ENCODE measurements around the gene MAML2. TPM values are rescaled to one million over a fixed set of nuclear protein-coding genes. Genes with fewer than 3 reads are reported as not detected.

The MAML2 gene
- total RNA-seq, 1 donor from 2014 or later: 11.9 TPM

GRCh38 chr11:96218006-96218405, 125.0 kb downstream of the MAML2 start:
- no peaks in the 10 kb centered on the region for H3K27me3 Mint-ChIP-seq
- H3K4me3 Mint-ChIP-seq: no peak overlapping the region
- H3K9me3 Mint-ChIP-seq: no peaks in the 10 kb centered on the region
- no peak overlapping the region for H3K27ac Mint-ChIP-seq
- intact Hi-C loops (cut with micrococcal nuclease): no loop called here
- H3K36me3 Mint-ChIP-seq (ENCODE audit: low read depth): peaks cover 4% of the 10 kb centered on the region
- peaks cover 52% of the 10 kb centered on the region for H3K4me1 Mint-ChIP-seq
- DNase-seq: no peak

GRCh38 chr11:96217206-96217605, 125.8 kb downstream of the MAML2 start:
- no peaks in the 10 kb centered on the region for H3K27me3 Mint-ChIP-seq
- peaks cover 4% of the 10 kb centered on the region for H3K36me3 Mint-ChIP-seq (ENCODE audit: low read depth)
- no peak for DNase-seq
- H3K27ac Mint-ChIP-seq: peak overlapping the region; percentile 65
- peaks cover 59% of the 10 kb centered on the region for H3K4me1 Mint-ChIP-seq
- intact Hi-C loops (cut with micrococcal nuclease): loop anchor here (2.0 kb wide), 1 partner anchor 18 kb away; no protein-coding TSS in a partner anchor
- no peak overlapping the region for H3K4me3 Mint-ChIP-seq
- no peaks in the 10 kb centered on the region for H3K9me3 Mint-ChIP-seq

DNA sequence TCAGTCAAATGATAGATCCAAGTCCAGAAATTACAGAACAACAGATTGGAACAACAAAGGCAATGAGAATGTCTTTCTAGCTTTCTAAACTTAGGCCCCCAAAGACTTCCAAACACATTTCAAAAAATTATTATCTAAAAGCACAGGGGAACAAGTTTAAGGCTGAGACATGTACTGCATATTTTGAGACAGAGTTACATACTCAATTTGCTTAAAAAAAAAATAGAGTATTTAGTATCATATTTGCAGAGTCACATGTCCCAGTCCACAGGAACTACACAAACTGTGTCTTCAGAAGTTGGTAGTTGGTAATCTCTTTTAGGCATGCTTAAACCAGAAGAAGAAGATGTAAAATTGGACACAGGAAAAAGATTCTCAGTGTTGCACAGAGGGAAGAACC, 127.2 kb downstream of the MAML2 start:
- Mint-ChIP-seq H3K27ac (peak overlapping the region; percentile 96), H3K36me3 (ENCODE audit: low read depth) (peaks cover 4% of the 10 kb centered on the region), H3K4me1 (peaks cover 57% of the 10 kb centered on the region), H3K9me3 (no peaks in the 10 kb centered on the region), H3K4me3 (peak overlapping the region; percentile 77), H3K27me3 (no peaks in the 10 kb centered on the region)
- no peak for DNase-seq
- intact Hi-C loops (cut with micrococcal nuclease): loop anchor here (2.0 kb wide), 1 partner anchor 19 kb away; no protein-coding TSS in a partner anchor

- intact Hi-C loops (cut with micrococcal nuclease): no loop called here
- no peaks in the 10 kb centered on the region for H3K9me3 Mint-ChIP-seq
- peak; percentile 79 for DNase-seq
- H3K36me3 Mint-ChIP-seq (ENCODE audit: low read depth): peaks cover 4% of the 10 kb centered on the region
- H3K27me3 Mint-ChIP-seq: no peaks in the 10 kb centered on the region
- H3K27ac Mint-ChIP-seq: peak overlapping the region; percentile 96
- peaks cover 57% of the 10 kb centered on the region for H3K4me1 Mint-ChIP-seq
- peak overlapping the region; percentile 77 for H3K4me3 Mint-ChIP-seq
Observed at GRCh38 chr11:96215110-96215782, 127.7 kb downstream of the MAML2 start.

- intact Hi-C loops (cut with micrococcal nuclease): no loop called here
- Mint-ChIP-seq H3K4me3 (peak overlapping the region; percentile 77), H3K36me3 (ENCODE audit: low read depth) (peaks cover 3% of the 10 kb centered on the region), H3K9me3 (no peaks in the 10 kb centered on the region), H3K27me3 (no peaks in the 10 kb centered on the region), H3K27ac (peak overlapping the region; percentile 96), H3K4me1 (peaks cover 54% of the 10 kb centered on the region)
- no peak for DNase-seq
Observed at GRCh38 chr11:96214777-96215109, 128.3 kb downstream of the MAML2 start.

- H3K9me3 Mint-ChIP-seq: no peaks in the 10 kb centered on the region
- H3K4me3 Mint-ChIP-seq: no peak overlapping the region
- DNase-seq: no peak
- H3K4me1 Mint-ChIP-seq: peaks cover 63% of the 10 kb centered on the region
- intact Hi-C loops (cut with micrococcal nuclease): no loop called here
- peaks cover 4% of the 10 kb centered on the region for H3K36me3 Mint-ChIP-seq (ENCODE audit: low read depth)
- peak overlapping the region; percentile 20 for H3K27ac Mint-ChIP-seq
- H3K27me3 Mint-ChIP-seq: no peaks in the 10 kb centered on the region
Observed at GRCh38 chr11:96213500-96213899, 129.5 kb downstream of the MAML2 start.

GRCh38 chr11:96211436-96211835, 131.6 kb downstream of the MAML2 start:
- intact Hi-C loops (cut with micrococcal nuclease): no loop called here
- no peaks in the 10 kb centered on the region for H3K27me3 Mint-ChIP-seq
- H3K36me3 Mint-ChIP-seq (ENCODE audit: low read depth): peaks cover 5% of the 10 kb centered on the region
- peak overlapping the region; percentile 43 for H3K4me3 Mint-ChIP-seq
- peaks cover 69% of the 10 kb centered on the region for H3K4me1 Mint-ChIP-seq
- no peaks in the 10 kb centered on the region for H3K9me3 Mint-ChIP-seq
- no peak for DNase-seq
- H3K27ac Mint-ChIP-seq: peak overlapping the region; percentile 87

DNA sequence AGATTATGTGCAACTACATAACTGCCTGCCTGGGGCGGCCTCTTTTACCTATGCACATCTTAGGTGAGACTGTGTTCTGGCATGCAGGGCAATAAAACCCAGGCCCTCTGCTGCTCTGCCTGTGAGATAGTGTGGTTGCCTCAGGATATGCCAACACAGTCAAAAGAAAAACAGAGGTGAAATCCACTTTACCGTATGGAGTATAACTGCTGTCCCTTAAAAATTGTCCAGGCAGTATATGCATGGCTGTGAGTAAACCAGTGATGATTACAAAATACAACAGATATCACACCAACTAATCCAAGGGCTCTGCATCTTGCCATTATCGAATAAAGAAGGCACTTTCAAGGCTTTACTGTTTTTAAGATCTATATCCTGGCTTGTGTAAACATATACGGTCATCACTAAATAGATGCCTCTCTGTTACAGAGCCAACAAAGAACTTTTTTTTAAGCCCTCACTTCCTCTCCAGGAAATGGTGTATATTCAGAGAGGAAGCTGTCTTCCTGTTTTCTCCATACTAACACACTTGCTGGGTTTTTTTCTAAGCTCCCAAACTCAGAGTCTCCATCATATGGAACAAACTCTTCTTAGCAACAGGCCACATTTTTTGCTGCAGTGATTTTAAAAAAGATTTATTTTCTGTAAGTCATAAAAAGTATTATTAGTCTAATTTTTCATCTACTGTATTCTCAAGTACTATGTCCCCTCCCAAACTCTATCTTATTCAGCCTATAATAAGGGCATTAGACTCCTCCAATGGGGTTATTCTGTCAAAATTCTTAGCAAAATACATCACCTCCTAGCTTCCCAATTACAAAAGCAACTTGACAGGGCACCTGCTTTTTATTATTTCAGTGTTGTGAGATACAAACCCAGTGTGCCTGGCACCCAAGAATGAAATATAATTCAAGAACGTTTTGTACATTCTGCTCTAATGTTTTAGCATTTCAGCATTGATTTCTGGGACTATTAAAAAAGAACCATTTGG, 135.2 kb downstream of the MAML2 start:
- H3K36me3 Mint-ChIP-seq (ENCODE audit: low read depth): peaks cover 8% of the 10 kb centered on the region
- H3K27me3 Mint-ChIP-seq: no peaks in the 10 kb centered on the region
- peak overlapping the region; percentile 74 for H3K4me3 Mint-ChIP-seq
- H3K9me3 Mint-ChIP-seq: no peaks in the 10 kb centered on the region
- peak overlapping the region; percentile 93 for H3K27ac Mint-ChIP-seq
- intact Hi-C loops (cut with micrococcal nuclease): loop anchor here (1.0 to 5.0 kb wide), 4 partner anchors 28 to 195 kb away; partner anchors contain the start of gene JRKL
- H3K4me1 Mint-ChIP-seq: peaks cover 71% of the 10 kb centered on the region
- DNase-seq: peak; percentile 78

DNA sequence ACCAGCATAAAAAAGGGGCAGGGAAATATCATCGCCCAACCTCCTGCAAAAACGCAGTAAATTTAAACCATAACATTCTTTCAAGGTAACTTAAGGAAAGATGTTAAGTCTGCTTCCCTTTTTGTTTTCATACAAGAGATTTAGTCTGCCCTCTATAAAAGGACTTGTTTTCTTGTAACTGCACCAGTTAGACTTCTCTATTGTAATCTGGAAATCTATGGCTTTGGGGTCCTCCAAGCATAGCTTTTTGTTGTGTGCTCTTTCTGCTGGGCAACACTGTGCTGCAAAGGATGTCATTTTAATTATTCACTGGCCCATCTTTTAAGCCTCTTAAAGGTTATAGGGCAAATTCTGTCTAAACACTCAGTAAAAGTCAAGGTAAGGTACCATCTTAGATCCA, 136.0 kb downstream of the MAML2 start:
- peak overlapping the region; percentile 74 for H3K4me3 Mint-ChIP-seq
- H3K27ac Mint-ChIP-seq: peak overlapping the region; percentile 93
- DNase-seq: no peak
- H3K36me3 Mint-ChIP-seq (ENCODE audit: low read depth): peaks cover 9% of the 10 kb centered on the region
- H3K27me3 Mint-ChIP-seq: no peaks in the 10 kb centered on the region
- intact Hi-C loops (cut with micrococcal nuclease): loop anchor here (1.0 to 5.0 kb wide), 4 partner anchors 28 to 195 kb away; partner anchors contain the start of gene JRKL
- H3K4me1 Mint-ChIP-seq: peaks cover 65% of the 10 kb centered on the region
- H3K9me3 Mint-ChIP-seq: no peaks in the 10 kb centered on the region

- H3K4me1 Mint-ChIP-seq: peaks cover 63% of the 10 kb centered on the region
- no peaks in the 10 kb centered on the region for H3K9me3 Mint-ChIP-seq
- no peaks in the 10 kb centered on the region for H3K27me3 Mint-ChIP-seq
- intact Hi-C loops (cut with micrococcal nuclease): loop anchor here (1.0 to 5.0 kb wide), 7 partner anchors 17 to 193 kb away; partner anchors contain the start of genes JRKL and MAML2
- H3K4me3 Mint-ChIP-seq: peak overlapping the region; percentile 43
- DNase-seq: no peak
- peak overlapping the region; percentile 93 for H3K27ac Mint-ChIP-seq
- peaks cover 12% of the 10 kb centered on the region for H3K36me3 Mint-ChIP-seq (ENCODE audit: low read depth)
Observed at GRCh38 chr11:96205460-96205809, 137.6 kb downstream of the MAML2 start.

DNA sequence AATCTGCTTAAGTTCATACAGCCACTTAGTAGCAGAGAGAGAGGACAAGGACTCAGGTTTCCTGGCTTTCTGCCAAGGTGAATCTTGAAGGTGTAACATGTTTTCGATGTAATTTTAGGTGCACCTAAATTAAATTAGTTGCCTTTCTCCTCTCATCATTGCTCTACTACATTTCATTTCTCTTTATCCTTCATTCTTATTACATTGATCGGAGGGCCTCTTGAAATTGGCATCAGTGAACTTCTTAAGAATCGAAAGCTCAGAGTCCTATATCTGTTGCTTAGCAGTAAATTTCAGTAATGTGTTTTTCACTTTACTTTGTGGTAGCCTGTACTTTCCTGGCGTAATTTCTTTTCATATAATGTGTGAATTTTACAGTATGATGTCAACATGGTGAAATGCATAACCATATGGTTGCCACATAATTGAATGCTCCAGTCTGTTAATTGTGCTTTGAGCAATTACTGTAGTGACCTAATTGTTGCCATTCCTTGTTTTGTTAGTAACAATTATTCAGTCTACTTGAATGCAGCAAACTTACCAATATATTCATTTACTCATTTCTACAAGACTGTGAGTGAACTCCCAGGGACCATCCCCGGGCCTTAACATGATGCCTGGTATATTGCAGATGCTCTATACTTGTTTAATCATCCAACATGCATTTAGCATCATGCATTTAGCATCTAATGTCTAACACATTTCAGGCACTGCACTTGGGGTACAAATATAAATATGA, 138.1 kb downstream of the MAML2 start:
- intact Hi-C loops (cut with micrococcal nuclease): loop anchor here (1.0 to 5.0 kb wide), 7 partner anchors 17 to 193 kb away; partner anchors contain the start of genes JRKL and MAML2
- H3K27ac Mint-ChIP-seq: peak overlapping the region; percentile 93
- H3K4me1 Mint-ChIP-seq: peaks cover 65% of the 10 kb centered on the region
- no peaks in the 10 kb centered on the region for H3K9me3 Mint-ChIP-seq
- peak overlapping the region; percentile 43 for H3K4me3 Mint-ChIP-seq
- DNase-seq: peak; percentile 72
- H3K27me3 Mint-ChIP-seq: no peaks in the 10 kb centered on the region
- H3K36me3 Mint-ChIP-seq (ENCODE audit: low read depth): peaks cover 12% of the 10 kb centered on the region

GRCh38 chr11:96204366-96204659, 138.7 kb downstream of the MAML2 start:
- no peaks in the 10 kb centered on the region for H3K27me3 Mint-ChIP-seq
- no peak for DNase-seq
- H3K4me3 Mint-ChIP-seq: peak overlapping the region; percentile 43
- H3K27ac Mint-ChIP-seq: peak overlapping the region; percentile 93
- H3K36me3 Mint-ChIP-seq (ENCODE audit: low read depth): peaks cover 18% of the 10 kb centered on the region
- intact Hi-C loops (cut with micrococcal nuclease): loop anchor here (2.0 kb wide), 3 partner anchors 52 to 142 kb away; partner anchors contain the start of gene MAML2
- H3K9me3 Mint-ChIP-seq: no peaks in the 10 kb centered on the region
- peaks cover 69% of the 10 kb centered on the region for H3K4me1 Mint-ChIP-seq

- intact Hi-C loops (cut with micrococcal nuclease): loop anchor here (2.0 kb wide), 3 partner anchors 53 to 141 kb away; partner anchors contain the start of gene MAML2
- peaks cover 66% of the 10 kb centered on the region for H3K4me1 Mint-ChIP-seq
- peaks cover 20% of the 10 kb centered on the region for H3K36me3 Mint-ChIP-seq (ENCODE audit: low read depth)
- peak overlapping the region; percentile 43 for H3K4me3 Mint-ChIP-seq
- no peaks in the 10 kb centered on the region for H3K27me3 Mint-ChIP-seq
- no peak for DNase-seq
- peak overlapping the region; percentile 93 for H3K27ac Mint-ChIP-seq
- no peaks in the 10 kb centered on the region for H3K9me3 Mint-ChIP-seq
Observed at GRCh38 chr11:96203567-96204365, 139.2 kb downstream of the MAML2 start.
